IPS-20b (cell line): ENCODE data around the gene UPF1.

Source experiments
- H3K27ac ChIP-seq: one replicate; pipeline ENCODE4 v1.5.1; 2013; ENCODE audit warnings: low read length
- H3K27me3 ChIP-seq: 2 replicates; pipeline ENCODE4 v1.6.1; 2013; ENCODE audit warnings: mild to moderate bottlenecking, low read length, inconsistent platforms; ENCODE audit not compliant: insufficient read depth
- H3K36me3 ChIP-seq: 2 replicates; pipeline ENCODE4 v1.6.1; 2013; ENCODE audit warnings: low read depth, mild to moderate bottlenecking, inconsistent platforms, low read length, moderate library complexity; ENCODE audit not compliant: insufficient read depth
- H3K4me1 ChIP-seq: 2 replicates; pipeline ENCODE4 v1.6.1; 2013; ENCODE audit warnings: mild to moderate bottlenecking, control low read depth, inconsistent platforms, low read length, moderate library complexity; ENCODE audit not compliant: insufficient read depth
- H3K4me3 ChIP-seq: 2 replicates; pipeline ENCODE4 v1.5.1; 2013; ENCODE audit warnings: mild to moderate bottlenecking, low read length, inconsistent platforms
- H3K9ac ChIP-seq: 2 replicates; pipeline ENCODE4 v1.6.1; 2013; ENCODE audit warnings: low read depth, mild to moderate bottlenecking, inconsistent platforms, low read length, moderate library complexity
- H3K9me3 ChIP-seq: 2 replicates; pipeline ENCODE4 v1.6.1; 2013; ENCODE audit warnings: mild to moderate bottlenecking, low read depth, low read length, inconsistent platforms; ENCODE audit not compliant: insufficient read depth

The UPF1 gene

DNA sequence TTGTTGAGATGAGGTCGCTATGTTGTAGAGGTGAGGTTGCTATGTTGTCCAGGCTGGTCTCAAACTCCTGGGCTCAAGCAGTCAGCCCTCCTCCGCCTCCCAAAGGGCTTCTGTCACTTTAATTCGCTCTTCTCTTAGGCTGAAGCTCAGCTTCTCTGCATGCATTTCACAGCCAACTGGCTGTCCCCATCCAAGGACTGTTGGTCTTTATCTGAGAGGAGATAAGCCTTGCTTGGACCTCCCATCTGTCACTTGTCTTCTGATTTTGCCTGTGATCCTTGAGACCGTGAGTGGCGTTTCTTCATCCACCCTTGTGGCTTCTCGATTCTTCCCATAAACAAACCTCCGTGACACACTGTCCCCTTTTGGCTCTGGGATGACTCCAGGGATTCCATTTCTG is 39.8 kb downstream of the UPF1 start:
- H3K27me3 ChIP-seq = no peaks in the 10 kb centered on the region; the same call in 1 of the 2 replicates
- H3K4me1 ChIP-seq = no peaks in the 10 kb centered on the region
- H3K9me3 ChIP-seq = no peaks in the 10 kb centered on the region
- peaks cover 22% of the 10 kb centered on the region for H3K36me3 ChIP-seq
- no peak overlapping the region for H3K27ac ChIP-seq
- H3K9ac ChIP-seq = no peak overlapping the region
- H3K4me3 ChIP-seq = no peak overlapping the region

DNA sequence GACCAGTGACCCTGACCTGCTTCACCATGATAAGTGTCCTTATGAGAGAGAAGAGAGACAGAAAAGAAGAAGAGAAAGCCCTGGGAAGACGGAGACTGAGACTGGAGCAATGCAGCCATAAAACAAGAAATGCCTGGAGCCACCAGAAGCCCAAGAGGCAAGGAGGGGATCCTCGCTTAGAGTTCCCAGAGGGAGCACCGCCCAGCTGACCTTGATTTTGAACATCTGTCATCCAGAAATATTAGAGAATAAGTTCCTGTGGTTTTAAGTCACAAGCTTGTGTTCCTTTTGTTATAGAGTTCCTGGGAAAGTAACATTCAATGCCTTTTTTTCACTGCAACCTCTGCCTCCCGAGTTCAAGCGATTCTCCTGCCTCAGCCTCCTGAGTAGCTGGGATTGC is 44.0 kb downstream of the UPF1 start:
- Histone ChIP-seq H3K9me3 (no peaks in the 10 kb centered on the region), H3K36me3 (peaks cover 18% of the 10 kb centered on the region), H3K4me3 (no peak overlapping the region), H3K27me3 (no peaks in the 10 kb centered on the region; the same call in 1 of the 2 replicates), H3K4me1 (no peaks in the 10 kb centered on the region), H3K9ac (no peak overlapping the region), H3K27ac (no peak overlapping the region)

DNA sequence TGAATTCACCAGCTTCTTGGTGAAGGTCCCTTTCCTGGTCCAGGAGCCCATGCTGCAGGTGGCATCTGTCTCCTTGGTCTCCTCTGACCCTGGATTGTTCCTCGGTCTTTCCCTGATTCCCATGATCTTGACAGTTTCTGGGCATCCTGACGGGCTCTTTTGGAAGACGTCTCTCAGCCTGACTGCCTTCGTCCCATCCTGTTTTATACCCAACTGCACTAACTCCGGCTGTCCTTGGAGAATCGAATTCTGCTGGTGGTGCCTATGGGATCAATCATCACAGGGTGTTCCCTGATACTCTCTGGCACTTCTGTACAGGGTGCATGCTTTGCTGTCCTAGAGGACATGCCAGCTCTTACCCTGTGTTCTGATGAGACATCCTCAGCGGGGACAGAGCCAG is 45.1 kb downstream of the UPF1 start:
- Histone ChIP-seq H3K9me3 (no peaks in the 10 kb centered on the region), H3K36me3 (peaks cover 23% of the 10 kb centered on the region), H3K4me1 (no peaks in the 10 kb centered on the region), H3K27ac (no peak overlapping the region), H3K4me3 (no peak overlapping the region), H3K27me3 (no peaks in the 10 kb centered on the region; the same call in 1 of the 2 replicates), H3K9ac (no peak overlapping the region)

DNA sequence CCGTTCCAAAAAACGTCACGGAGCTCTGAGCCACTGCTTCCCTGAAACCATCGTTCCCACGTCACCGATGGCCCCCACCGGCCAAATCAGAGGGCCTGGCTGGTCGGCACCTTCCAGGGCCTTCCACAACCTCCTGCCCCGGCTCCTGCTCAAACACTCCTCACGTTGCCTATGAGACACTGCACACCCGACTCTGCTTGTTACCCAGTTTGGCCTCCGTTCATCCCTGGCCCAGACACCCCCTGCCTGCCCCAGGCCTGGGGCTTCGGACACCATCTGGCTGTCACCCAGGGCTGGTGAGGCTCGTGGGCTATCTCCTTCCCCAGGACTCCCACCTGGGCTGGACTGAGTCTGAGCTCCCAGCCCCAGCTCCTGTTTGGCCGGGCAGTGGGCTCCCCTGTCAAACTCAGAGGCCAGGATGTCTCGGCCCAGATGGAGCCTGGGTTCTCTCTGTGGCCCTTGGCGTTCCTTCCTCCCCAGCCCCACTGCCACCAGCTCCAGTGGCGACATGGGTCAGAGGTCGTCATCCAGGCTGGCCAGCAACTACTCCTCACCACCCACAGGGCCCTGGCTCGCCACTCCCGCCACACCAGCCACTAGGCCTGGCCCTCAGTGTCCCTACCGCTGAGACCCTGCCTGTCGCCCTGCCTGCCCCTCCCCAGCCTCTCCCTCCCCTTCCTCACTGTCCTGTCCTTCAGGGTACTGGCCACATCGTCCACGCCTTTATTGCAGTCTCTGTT is 46.5 kb downstream of the UPF1 start:
- Histone ChIP-seq H3K4me3 (no peak overlapping the region), H3K9ac (no peak overlapping the region), H3K9me3 (no peaks in the 10 kb centered on the region), H3K36me3 (peaks cover 23% of the 10 kb centered on the region), H3K4me1 (no peaks in the 10 kb centered on the region), H3K27ac (no peak overlapping the region), H3K27me3 (no peaks in the 10 kb centered on the region)

DNA sequence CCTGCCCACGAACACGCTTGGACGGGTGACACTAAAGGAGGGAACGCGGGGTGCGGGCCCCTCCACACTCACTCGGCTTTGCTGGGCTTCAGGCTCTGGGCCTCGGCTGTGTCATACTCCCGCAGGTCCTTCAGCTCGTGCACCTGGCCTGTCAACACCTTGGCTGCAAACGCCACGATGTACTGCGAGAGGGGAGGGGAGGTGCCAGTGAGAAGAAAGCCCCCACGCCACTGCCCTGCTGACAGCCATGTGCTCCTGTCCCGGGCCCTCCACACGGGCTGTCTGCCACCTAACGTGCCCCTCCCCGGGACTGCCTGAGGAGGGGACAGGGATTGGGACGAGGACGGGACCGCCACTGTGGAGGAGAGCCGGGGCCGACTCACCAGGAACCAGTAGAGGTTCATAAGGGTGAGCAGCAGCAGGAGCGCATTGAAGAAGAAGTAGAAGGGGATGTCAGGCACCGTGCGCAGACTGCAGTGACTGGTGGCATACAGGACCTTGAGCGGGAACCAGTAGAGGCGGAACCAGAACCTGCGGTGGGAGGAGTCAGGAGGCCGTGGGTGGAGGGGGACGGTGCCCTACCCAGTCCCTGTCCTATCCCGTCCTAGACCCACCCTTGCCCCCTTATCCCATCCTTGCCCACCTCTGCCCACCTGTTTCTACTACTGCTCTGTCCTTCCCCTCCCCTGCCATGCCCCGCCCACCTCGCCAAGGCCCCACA is 47.3 kb downstream of the UPF1 start:
- H3K9me3 ChIP-seq = no peaks in the 10 kb centered on the region
- H3K36me3 ChIP-seq = peaks cover 23% of the 10 kb centered on the region
- no peak overlapping the region for H3K27ac ChIP-seq
- H3K9ac ChIP-seq = no peak overlapping the region
- H3K4me1 ChIP-seq = no peaks in the 10 kb centered on the region
- H3K4me3 ChIP-seq = no peak overlapping the region
- no peaks in the 10 kb centered on the region for H3K27me3 ChIP-seq

DNA sequence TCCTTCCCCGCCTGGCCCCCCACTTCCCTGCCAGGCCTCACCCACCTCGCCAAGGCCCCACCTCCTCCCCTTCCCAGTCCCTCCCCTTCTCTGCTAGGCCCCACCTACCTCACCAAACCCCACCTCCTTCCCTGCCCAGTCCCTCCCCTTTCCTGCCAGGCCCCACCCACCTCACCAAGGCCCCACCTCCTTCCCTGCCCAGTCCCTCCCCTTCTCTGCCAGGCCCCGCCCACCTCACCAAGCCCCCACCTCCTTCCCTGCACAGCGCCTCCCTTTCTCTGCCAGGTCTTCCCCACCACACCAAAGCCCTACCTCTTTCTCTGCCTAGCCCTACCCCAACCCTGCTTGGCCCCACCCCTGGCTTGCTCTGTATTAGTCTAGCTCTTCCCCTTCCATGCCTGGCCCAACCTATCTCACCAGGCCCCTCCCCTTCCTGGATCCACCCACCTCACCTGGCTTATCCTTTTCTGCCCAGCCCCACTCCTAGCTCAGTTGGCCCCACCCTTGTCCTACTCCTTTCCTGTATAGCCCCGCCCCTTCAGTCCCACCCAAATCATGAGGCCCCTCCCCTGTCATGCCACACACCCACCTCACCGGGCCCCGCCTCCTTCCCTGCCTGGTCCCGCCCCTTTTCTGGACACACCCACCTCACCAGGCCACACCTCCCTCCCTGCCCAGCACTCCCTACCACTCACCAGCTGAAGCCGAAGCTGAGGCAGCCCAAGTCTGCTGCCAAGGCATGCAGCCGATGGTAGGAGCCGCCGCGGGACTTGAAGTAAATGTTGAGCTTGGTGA is 48.0 kb downstream of the UPF1 start:
- H3K27me3 ChIP-seq = no peaks in the 10 kb centered on the region
- no peaks in the 10 kb centered on the region for H3K9me3 ChIP-seq
- no peaks in the 10 kb centered on the region for H3K4me1 ChIP-seq
- H3K36me3 ChIP-seq = peaks cover 23% of the 10 kb centered on the region
- no peak overlapping the region for H3K4me3 ChIP-seq
- no peak overlapping the region for H3K9ac ChIP-seq
- H3K27ac ChIP-seq = no peak overlapping the region

DNA sequence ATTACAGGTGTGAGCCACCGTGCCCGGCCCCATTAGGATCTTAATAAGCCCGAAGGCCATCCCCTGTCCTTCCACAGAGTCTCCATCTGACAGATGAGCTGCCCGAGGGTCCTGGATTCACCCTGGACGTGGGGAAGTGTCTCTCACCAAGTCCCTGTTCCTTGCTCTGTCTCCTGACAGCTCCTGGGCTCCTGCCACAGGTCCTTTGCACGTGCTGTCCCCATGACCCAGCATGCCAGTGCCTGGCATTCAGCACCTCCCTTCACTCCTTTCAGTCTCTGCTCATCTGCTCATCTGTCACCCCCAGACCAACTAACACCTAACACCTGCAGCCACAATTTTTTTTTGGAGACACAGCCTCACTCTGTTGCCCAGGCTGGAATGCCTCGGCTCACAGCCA is 49.7 kb downstream of the UPF1 start:
- Histone ChIP-seq H3K4me3 (no peak overlapping the region), H3K27me3 (no peaks in the 10 kb centered on the region), H3K36me3 (peaks cover 19% of the 10 kb centered on the region), H3K9ac (no peak overlapping the region), H3K27ac (no peak overlapping the region), H3K4me1 (no peaks in the 10 kb centered on the region), H3K9me3 (no peaks in the 10 kb centered on the region)

DNA sequence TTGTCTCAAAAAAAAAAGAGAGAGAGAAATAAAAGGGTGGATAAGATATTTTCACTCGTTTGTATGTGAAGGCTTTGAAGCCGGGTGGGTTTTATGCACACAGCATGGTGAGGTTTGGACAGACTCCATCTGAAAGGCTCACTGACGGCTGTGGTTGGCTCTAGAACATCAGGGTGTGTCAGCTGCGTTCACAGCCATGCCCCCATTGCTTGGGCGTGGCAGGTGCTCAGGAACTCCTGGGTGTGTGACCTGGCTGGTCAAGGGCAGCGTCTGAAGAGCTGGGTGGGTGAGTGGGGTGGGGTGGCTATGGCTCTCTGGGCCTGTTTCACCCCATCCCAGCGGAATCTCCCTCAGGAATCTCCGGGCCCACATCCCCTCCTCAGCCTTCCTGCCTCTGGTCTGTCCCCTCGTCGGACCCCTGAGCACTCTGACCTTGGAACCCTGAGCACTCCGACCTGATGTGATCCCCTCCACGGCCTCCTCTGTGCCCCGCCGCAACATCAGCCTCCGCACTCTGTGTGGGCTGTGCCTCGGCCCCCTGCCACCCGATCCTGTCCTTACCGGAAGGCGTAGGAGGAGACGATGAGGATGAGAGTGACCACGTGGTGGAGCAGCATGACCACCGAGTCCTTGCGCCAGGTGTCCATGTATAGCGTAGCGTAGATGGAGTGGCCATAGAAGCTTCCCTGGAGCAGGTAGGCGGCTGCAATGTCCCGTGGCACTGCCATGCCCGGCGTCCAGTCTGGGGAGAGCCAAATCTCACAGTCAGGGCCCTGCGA is 52.0 kb downstream of the UPF1 start:
- Histone ChIP-seq H3K4me3 (no peak overlapping the region), H3K9me3 (no peaks in the 10 kb centered on the region), H3K27me3 (no peaks in the 10 kb centered on the region), H3K9ac (no peak overlapping the region), H3K27ac (no peak overlapping the region), H3K4me1 (no peaks in the 10 kb centered on the region), H3K36me3 (peaks cover 5% of the 10 kb centered on the region; the same call in 1 of the 2 replicates)

DNA sequence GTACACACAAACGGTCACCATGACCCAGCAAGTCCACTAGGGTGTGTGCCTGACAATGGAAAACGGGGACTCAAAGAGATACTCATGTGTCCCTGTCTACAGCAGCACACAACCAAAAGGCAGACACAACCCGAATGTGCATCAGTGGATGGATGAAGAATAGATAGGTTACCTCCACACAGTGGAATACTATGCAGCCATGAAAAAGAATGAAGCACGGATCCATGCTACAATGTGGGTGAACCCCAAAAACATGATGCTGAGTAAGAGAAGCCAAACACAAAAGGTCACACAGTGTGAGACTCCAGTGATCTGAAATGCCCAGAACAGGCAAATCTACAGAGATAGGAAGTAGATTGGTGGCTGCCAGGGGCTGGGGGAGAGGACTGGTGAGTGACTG is 55.2 kb downstream of the UPF1 start:
- H3K9me3 ChIP-seq = no peaks in the 10 kb centered on the region
- no peak overlapping the region for H3K4me3 ChIP-seq
- no peak overlapping the region for H3K27ac ChIP-seq
- H3K4me1 ChIP-seq = no peaks in the 10 kb centered on the region
- no peaks in the 10 kb centered on the region for H3K36me3 ChIP-seq
- H3K27me3 ChIP-seq = no peaks in the 10 kb centered on the region
- H3K9ac ChIP-seq = no peak overlapping the region

DNA sequence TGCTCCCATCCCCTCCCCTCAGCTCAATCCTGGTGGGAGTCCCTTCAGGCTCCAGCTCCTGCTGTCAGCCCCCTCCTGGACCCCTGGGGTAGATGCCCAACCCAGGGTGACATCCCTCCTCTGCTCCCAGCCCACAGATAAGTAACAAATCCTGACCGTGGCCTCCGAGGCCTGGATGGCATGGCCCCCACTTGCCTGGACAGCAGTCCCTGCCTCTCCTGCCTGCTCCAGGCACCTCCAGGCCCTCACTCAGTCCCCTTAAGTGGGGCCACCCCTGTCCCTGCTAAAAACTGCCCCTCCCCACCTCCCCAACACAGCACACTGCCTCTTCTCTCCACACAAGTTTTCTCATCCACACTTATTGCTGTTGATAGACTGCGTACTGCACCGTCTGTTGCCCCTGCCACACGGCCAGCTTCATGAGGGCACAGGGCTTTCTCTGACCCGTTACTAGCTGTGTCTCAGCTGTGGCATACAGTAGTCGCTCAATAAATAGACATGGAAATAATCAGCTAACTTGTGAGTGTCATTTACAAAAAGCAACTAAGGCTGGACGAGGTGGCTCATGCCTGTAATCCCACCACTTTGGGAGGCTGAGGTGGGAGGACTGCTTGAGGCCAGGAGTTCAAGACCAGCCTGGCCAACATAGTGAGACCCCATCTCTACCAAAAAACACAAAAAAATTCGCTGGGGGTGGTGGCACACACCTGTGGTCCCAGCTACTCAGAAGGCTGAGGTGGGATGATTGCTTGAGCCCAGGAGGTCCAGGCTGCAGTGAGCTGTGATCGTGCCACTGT is 58.4 kb downstream of the UPF1 start:
- Histone ChIP-seq H3K4me3 (no peak overlapping the region), H3K36me3 (no peaks in the 10 kb centered on the region), H3K9me3 (no peaks in the 10 kb centered on the region), H3K27ac (no peak overlapping the region), H3K9ac (no peak overlapping the region), H3K4me1 (no peaks in the 10 kb centered on the region; the same call in 1 of the 2 replicates), H3K27me3 (peaks cover 12% of the 10 kb centered on the region)
